HUES64 (cell line): ENCODE results near the gene ZNF789.

Source experiments
- H3K27ac ChIP-seq: 2 replicates; pipeline ENCODE4 v1.7.0; 2013; ENCODE audit warnings: low read depth, low read length, inconsistent platforms
- H3K27me3 ChIP-seq: 2 replicates; pipeline ENCODE4 v1.6.1; 2013; ENCODE audit warnings: mild to moderate bottlenecking, low read length; ENCODE audit not compliant: insufficient read depth
- H3K36me3 ChIP-seq: 2 replicates; pipeline ENCODE4 v1.6.1; 2013; ENCODE audit warnings: mild to moderate bottlenecking, low read length; ENCODE audit not compliant: insufficient read depth
- H3K4me1 ChIP-seq: 2 replicates; pipeline ENCODE4 v1.6.1; 2013; ENCODE audit warnings: mild to moderate bottlenecking, low read length, moderate library complexity; ENCODE audit not compliant: insufficient read depth
- H3K4me3 ChIP-seq: 2 replicates; pipeline ENCODE4 v1.5.1; 2013; ENCODE audit warnings: mild to moderate bottlenecking, low read length, moderate library complexity
- H3K9ac ChIP-seq: 2 replicates; pipeline ENCODE4 v1.6.1; 2013; ENCODE audit warnings: mild to moderate bottlenecking, low read depth, low read length
- H3K9me3 ChIP-seq: 2 replicates; pipeline ENCODE4 v1.6.1; 2013; ENCODE audit warnings: low read depth, low read length; ENCODE audit not compliant: insufficient read depth
- WGBS: fragments of 150-250, 120-280 bp; methylation state at CpG from one replicate; pipeline ENCODE4 v1.1.7; 2013; ENCODE audit warnings: missing lambda C conversion rate; 5-methylcytosine and 5-hydroxymethylcytosine counted together

The ZNF789 gene

GRCh38 chr7:99505324-99505662, 32.6 kb downstream of the ZNF789 start:
- H3K36me3 ChIP-seq, result peaks cover 10% of the 10 kb centered on the region
- H3K4me1 ChIP-seq, result 0 out of 2 replicates have a peak, but pooled peaks cover 3% of the 10 kb centered on the region
- WGBS, result 3% methylated on average over 10 of the region's 11 CpGs
- H3K9me3 ChIP-seq, result no peaks in the 10 kb centered on the region
- peak overlapping the region; percentile 82 for H3K9ac ChIP-seq
- peak overlapping the region; percentile 97 for H3K27ac ChIP-seq
- no peaks in the 10 kb centered on the region for H3K27me3 ChIP-seq
- H3K4me3 ChIP-seq, result peak overlapping the region; percentile 87

DNA sequence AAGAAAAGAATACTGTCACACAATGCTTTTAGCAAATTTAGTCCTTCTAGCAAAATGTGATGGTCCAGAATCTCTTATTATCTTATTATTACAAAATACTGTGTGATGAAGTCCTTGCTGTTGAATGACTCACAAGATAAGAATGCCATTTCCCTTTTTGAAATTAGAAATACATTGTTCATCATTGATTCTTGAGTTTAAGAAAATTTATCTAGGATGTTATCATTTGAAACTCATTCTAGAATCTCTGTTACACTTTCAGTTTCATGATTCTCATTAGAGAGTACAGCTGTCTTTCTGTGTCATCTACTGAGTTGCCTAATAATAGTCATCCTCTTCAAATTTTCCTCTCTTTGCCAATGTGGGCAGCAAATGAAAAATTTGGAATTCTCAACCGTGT, 41.4 kb downstream of the ZNF789 start:
- Histone ChIP-seq H3K9ac (no peak overlapping the region), H3K27me3 (no peaks in the 10 kb centered on the region), H3K4me3 (no peak overlapping the region), H3K4me1 (no peaks in the 10 kb centered on the region), H3K9me3 (no peaks in the 10 kb centered on the region), H3K36me3 (peaks cover 54% of the 10 kb centered on the region), H3K27ac (no peak overlapping the region)
- 97% methylated on average over 1 of the region's 1 CpG for WGBS

GRCh38 chr7:99521399-99521798, 48.7 kb downstream of the ZNF789 start:
- no peak overlapping the region for H3K27ac ChIP-seq
- H3K4me3 ChIP-seq, result no peak overlapping the region
- no peaks in the 10 kb centered on the region for H3K4me1 ChIP-seq
- no peaks in the 10 kb centered on the region for H3K9me3 ChIP-seq
- H3K27me3 ChIP-seq, result no peaks in the 10 kb centered on the region
- H3K9ac ChIP-seq, result no peak overlapping the region
- H3K36me3 ChIP-seq, result peaks cover 55% of the 10 kb centered on the region
- 94% methylated on average over 3 of the region's 3 CpGs for WGBS

DNA sequence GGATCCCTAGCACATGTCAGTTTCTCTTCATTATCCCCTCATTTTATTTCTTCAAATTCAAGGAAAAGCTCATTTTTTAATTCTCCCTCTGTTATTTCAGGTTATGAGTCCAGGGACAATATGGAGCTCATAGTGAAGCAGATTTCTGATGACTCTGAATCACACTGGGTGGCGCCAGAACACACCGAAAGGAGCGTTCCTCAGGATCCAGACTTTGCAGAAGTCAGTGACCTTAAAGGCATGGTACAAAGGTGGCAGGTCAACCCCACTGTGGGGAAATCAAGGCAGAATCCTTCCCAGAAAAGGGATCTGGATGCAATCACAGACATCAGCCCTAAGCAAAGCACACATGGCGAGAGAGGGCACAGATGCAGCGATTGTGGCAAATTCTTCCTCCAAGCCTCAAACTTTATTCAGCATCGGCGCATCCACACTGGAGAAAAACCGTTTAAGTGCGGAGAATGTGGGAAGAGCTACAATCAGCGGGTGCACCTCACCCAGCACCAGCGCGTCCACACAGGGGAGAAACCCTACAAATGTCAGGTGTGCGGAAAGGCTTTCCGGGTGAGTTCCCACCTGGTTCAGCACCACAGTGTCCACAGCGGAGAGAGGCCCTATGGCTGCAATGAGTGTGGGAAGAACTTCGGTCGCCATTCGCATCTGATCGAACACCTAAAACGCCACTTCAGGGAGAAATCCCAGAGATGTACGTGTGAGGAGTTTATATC, 53.2 kb downstream of the ZNF789 start:
- no peak overlapping the region for H3K9ac ChIP-seq
- no peaks in the 10 kb centered on the region for H3K27me3 ChIP-seq
- peaks cover 23% of the 10 kb centered on the region for H3K9me3 ChIP-seq
- H3K36me3 ChIP-seq, result peaks cover 63% of the 10 kb centered on the region
- 94% methylated on average over 21 of the region's 21 CpGs for WGBS
- no peaks in the 10 kb centered on the region for H3K4me1 ChIP-seq
- no peak overlapping the region for H3K27ac ChIP-seq
- H3K4me3 ChIP-seq, result no peak overlapping the region

- peaks cover 60% of the 10 kb centered on the region for H3K9me3 ChIP-seq
- H3K4me1 ChIP-seq, result no peaks in the 10 kb centered on the region
- 96% methylated on average over 11 of the region's 12 CpGs for WGBS
- H3K9ac ChIP-seq, result no peak overlapping the region
- no peak overlapping the region for H3K27ac ChIP-seq
- peaks cover 63% of the 10 kb centered on the region for H3K36me3 ChIP-seq
- no peak overlapping the region for H3K4me3 ChIP-seq
- H3K27me3 ChIP-seq, result no peaks in the 10 kb centered on the region
Observed at GRCh38 chr7:99531354-99531765, 58.7 kb downstream of the ZNF789 start.

GRCh38 chr7:99535667-99536066, 63.0 kb downstream of the ZNF789 start:
- Histone ChIP-seq H3K27me3 (no peaks in the 10 kb centered on the region), H3K9ac (no peak overlapping the region), H3K36me3 (peaks cover 28% of the 10 kb centered on the region), H3K4me1 (no peaks in the 10 kb centered on the region), H3K9me3 (peaks cover 47% of the 10 kb centered on the region), H3K27ac (no peak overlapping the region), H3K4me3 (no peak overlapping the region)
- WGBS, result 96% methylated on average over 2 of the region's 2 CpGs
